HCT116 (cell line): ENCODE measurements around the gene POFUT2. TPM values are rescaled to one million over a fixed set of nuclear protein-coding genes. Genes with fewer than 3 reads are reported as not detected.

Experiments used
- ATAC-seq: fragments of 200-7000 bp; cut with Tn5 transposase; 2 replicates; pipeline ENCODE4 v1.9.1; 2020; ENCODE audit warnings: mild to moderate bottlenecking, moderate library complexity
- BruUV-seq: library from RNA; stranded (reverse); fragments of 400-500 nt; replicated peaks from 2 replicates; lab custom pipeline; 2021; lab: Mats Ljungman, UMichigan
- CTCF ChIA-PET: fragments of 300-600 bp; sonication (Branson Sonifier 250); formaldehyde crosslinking; loops from one replicate; lab custom pipeline; 2021; ENCODE audit warnings: antibody characterized with exemption; lab: Charles Lee
- POLR2A ChIA-PET: fragments of 300-600, 350-600 bp; sonication (Branson Sonifier 250); formaldehyde crosslinking; loops from one replicate; lab custom pipeline; 2021; ENCODE audit warnings: antibody characterized with exemption; lab: Charles Lee
- RAD21 ChIA-PET, 2 experiments: fragments of 300-600 bp; sonication (Branson Sonifier 250); formaldehyde crosslinking; loops; one replicate each; lab custom pipeline; 2023; ENCODE audit warnings: low total read pairs in 2 of 2; ENCODE audit not compliant: uncharacterized antibody in 2 of 2, unreplicated experiment in 2 of 2, low non-redundant PET in 1 of 2; lab: Charles Lee
- DNase-seq: peaks from one replicate; pipeline ENCODE4 v3.0.0-alpha.2; 2010; ENCODE audit warnings: low read depth, low spot score
- H2AFZ ChIP-seq: fragments of 200-600 bp; shearing (Covaris generic), sonication (generic); 2 replicates; pipeline ENCODE4 v1.6.1; 2017; ENCODE audit warnings: low read depth, mixed run types, mixed read lengths, antibody characterized with exemption, low read length; ENCODE audit not compliant: poor library complexity, severe bottlenecking
- H3K27ac ChIP-seq: 2 replicates; pipeline ENCODE4 v1.5.1; 2012; ENCODE audit warnings: low read depth, low read length
- H3K27me3 ChIP-seq: fragments of 200-600 bp; sonication (generic); 2 replicates; pipeline ENCODE4 v1.6.1; 2016; ENCODE audit warnings: mixed run types, low read length, mixed read lengths; ENCODE audit not compliant: insufficient read depth
- H3K36me3 ChIP-seq, 2 experiments: fragments of 200-500 bp in 1 of 2; fragments of 200-600 bp in 1 of 2; sonication (Bioruptor generic) in 1 of 2; sonication (generic) in 1 of 2; 2 replicates each; pipeline versions ENCODE4 v1.5.1 to v1.6.1; 2014 to 2016; ENCODE audit warnings: low read length in 2 of 2, inconsistent platforms in 1 of 2, mixed read lengths in 1 of 2, mixed run types in 1 of 2; ENCODE audit not compliant: insufficient read depth in 2 of 2, control insufficient read depth in 1 of 2
- H3K4me1 ChIP-seq, 2 experiments: fragments of 200-600 bp in 1 of 2; sonication (generic) in 1 of 2; 2 replicates each; pipeline versions ENCODE4 v1.5.1 to v1.6.1; 2012 to 2017; ENCODE audit warnings: low read length in 2 of 2, inconsistent platforms in 1 of 2, mild to moderate bottlenecking in 1 of 2, mixed read lengths in 1 of 2, mixed run types in 1 of 2, moderate library complexity in 1 of 2; ENCODE audit not compliant: insufficient read depth in 2 of 2, control insufficient read depth in 1 of 2
- H3K4me2 ChIP-seq: fragments of 200-600 bp; sonication (generic); 2 replicates; pipeline ENCODE4 v1.6.1; 2017; ENCODE audit warnings: mixed run types, low read length, mixed read lengths
- H3K4me3 ChIP-seq, 2 experiments: fragments of 200-600 bp in 1 of 2; sonication (generic) in 1 of 2; replicated peaks in 1 of 2; 2 replicates each; pipeline ENCODE4 v1.5.1; 2011 to 2016; ENCODE audit warnings: low read length in 2 of 2, control low read depth in 1 of 2, low read depth in 1 of 2, mild to moderate bottlenecking in 1 of 2, mixed read lengths in 1 of 2, mixed run types in 1 of 2
- H3K79me2 ChIP-seq: fragments of 200-600 bp; sonication (generic); 2 replicates; pipeline ENCODE4 v1.6.1; 2017; ENCODE audit warnings: mild to moderate bottlenecking, mixed run types, low read length, moderate library complexity, mixed read lengths; ENCODE audit not compliant: insufficient read depth
- H3K9ac ChIP-seq: fragments of 200-600 bp; sonication (generic); 2 replicates; pipeline ENCODE4 v1.6.1; 2016; ENCODE audit warnings: low read length, mixed read lengths
- H3K9me2 ChIP-seq: fragments of 200-600 bp; sonication (generic), shearing (Covaris generic); 2 replicates; pipeline ENCODE4 v1.6.1; 2017; ENCODE audit warnings: mixed run types, mild to moderate bottlenecking, moderate library complexity; ENCODE audit not compliant: insufficient read depth
- H3K9me3 ChIP-seq, 2 experiments: fragments of 200-500 bp in 1 of 2; fragments of 200-600 bp in 1 of 2; sonication (Bioruptor generic) in 1 of 2; sonication (generic) in 1 of 2; 2 replicates each; pipeline ENCODE4 v1.6.1; 2014 to 2017; ENCODE audit warnings: low read length in 2 of 2, mixed read lengths in 2 of 2, inconsistent platforms in 1 of 2, low read depth in 1 of 2, mild to moderate bottlenecking in 1 of 2, mixed run types in 1 of 2, moderate library complexity in 1 of 2; ENCODE audit not compliant: control insufficient read depth in 1 of 2, insufficient read depth in 1 of 2
- H4K20me1 ChIP-seq: fragments of 200-600 bp; sonication (generic), shearing (Covaris generic); 2 replicates; pipeline ENCODE4 v1.6.1; 2017; ENCODE audit warnings: mixed run types, mild to moderate bottlenecking, moderate library complexity; ENCODE audit not compliant: insufficient read depth
- EZH2 ChIP-seq: fragments of 200-600 bp; sonication (generic); IDR thresholded peaks from 2 replicates; pipeline ENCODE4 v1.6.1; 2017; ENCODE audit warnings: antibody characterized with exemption, mixed run types
- SRF ChIP-seq: IDR thresholded peaks from 2 replicates; pipeline ENCODE4 v1.6.1; 2012; ENCODE audit warnings: low read depth
- intact Hi-C: fragments of 100-400 bp; cut with micrococcal nuclease; formaldehyde crosslinking; loops from 2 replicates; pipeline ENCODE4 v1.10.0; 2022
- total RNA-seq: library from RNA; stranded (reverse); gene quantifications from one replicate; pipeline ENCODE4 v1.2.1, GENCODE V29; 2021; ENCODE audit not compliant: unreplicated experiment
- TF ChIP-seq, protein P1 (sequence below): IDR thresholded peaks from 2 replicates; pipeline ENCODE4 v1.6.1; 2012; ENCODE audit warnings: low read depth

Gene POFUT2
- total RNA-seq, 1 experiment from 2014 or later = 20.5 TPM

DNA sequence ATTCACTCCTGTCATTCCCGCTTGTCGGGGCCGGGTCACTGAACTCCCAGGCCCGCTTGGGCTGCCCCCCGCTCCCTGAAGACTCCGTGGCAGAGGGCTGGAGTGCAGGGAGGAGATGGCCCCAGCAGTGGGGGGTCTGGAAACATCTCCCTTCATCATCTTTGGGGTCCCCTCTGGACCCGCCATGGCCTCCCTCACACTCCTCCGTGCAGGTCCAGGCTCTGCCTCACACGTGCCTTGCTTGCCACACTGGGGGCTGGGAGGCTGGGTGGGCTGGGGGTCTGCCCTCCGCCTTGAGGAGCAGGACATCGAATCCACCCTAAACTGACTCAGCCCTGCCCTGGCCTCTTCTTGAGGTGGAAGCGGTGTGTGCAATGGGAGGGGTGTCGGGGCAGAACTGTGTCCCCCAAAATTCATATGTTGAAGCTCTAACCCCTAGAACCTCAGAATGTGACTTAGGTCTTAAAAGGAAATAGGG, 35.2 kb downstream of the POFUT2 start:
- intact Hi-C loops = no loop called here
- no peak overlapping the region for H3K27ac ChIP-seq
- no peaks in the 10 kb centered on the region for H3K79me2 ChIP-seq
- H3K4me1 ChIP-seq = peaks cover 4 to 16% of the 10 kb centered on the region in 2 experiments; a peak in 2 of 4 replicates
- CTCF ChIA-PET = no interaction called here
- POLR2A ChIA-PET = no interaction called here
- RAD21 ChIA-PET = no interaction called here
- H3K36me3 ChIP-seq = no peaks in the 10 kb centered on the region
- no peak overlapping the region for H3K4me2 ChIP-seq
- no peak overlapping the region for H3K9ac ChIP-seq
- no peaks in the 10 kb centered on the region for H3K9me3 ChIP-seq
- H3K4me3 ChIP-seq = no peak overlapping the region
- no TSS peak for BruUV-seq
- H3K9me2 ChIP-seq = no peaks in the 10 kb centered on the region
- no peak for TF ChIP-seq SRF
- H2AFZ ChIP-seq = no peak overlapping the region
- ATAC-seq = no peak
- DNase-seq = no peak
- H4K20me1 ChIP-seq = no peaks in the 10 kb centered on the region
- no peaks in the 10 kb centered on the region for H3K27me3 ChIP-seq

DNA sequence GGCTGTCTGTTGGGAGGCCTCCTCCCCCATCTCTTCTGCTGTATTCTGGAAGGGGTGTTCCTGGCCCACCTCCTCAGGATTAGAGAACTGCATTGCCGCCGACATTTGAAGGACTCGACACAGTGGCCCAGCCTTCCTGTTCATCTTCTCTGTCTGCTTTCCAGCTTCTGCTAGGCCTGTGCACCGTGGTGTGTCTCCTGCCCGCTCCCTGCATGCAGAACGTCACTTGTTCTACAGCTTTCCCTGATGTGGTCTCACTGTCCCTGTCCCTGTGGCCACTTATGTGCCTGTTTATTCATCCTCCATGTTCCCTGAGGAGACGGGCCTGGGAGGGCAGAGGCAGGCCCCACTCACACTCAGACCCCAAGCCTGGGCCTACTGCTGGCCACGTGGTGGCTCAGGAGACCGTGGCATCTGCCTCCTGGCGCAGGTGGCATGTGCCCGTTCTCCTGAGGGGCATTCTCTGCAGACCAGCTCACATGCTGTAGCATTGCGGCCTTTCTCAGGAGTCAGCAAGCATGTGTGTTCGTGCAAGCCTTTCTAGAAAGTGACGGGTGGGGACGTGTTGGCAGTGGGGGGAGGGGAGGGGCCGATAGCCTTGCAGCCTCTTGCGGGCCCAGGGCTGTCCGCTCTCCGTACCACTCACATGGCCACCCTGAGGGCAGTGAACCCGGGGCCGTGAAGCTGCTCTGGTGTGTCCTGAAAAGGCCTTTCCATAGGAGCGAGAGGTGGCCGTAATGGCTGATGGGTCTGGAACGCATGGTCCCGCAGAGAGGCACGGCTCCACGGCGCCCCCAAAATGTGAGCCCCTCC, 35.9 kb downstream of the POFUT2 start:
- no peak overlapping the region for H3K9ac ChIP-seq
- H3K36me3 ChIP-seq = no peaks in the 10 kb centered on the region
- H3K9me3 ChIP-seq = no peaks in the 10 kb centered on the region
- ChIA-PET CTCF (no interaction called here), POLR2A (no interaction called here), RAD21 (no interaction called here)
- H4K20me1 ChIP-seq = no peaks in the 10 kb centered on the region
- no peak overlapping the region for H3K4me2 ChIP-seq
- no peak for ATAC-seq
- no peak for DNase-seq
- H2AFZ ChIP-seq = no peak overlapping the region
- H3K4me1 ChIP-seq = peaks cover 4 to 16% of the 10 kb centered on the region in 2 experiments; a peak in 2 of 4 replicates
- intact Hi-C loops = no loop called here
- no TSS peak for BruUV-seq
- no peaks in the 10 kb centered on the region for H3K9me2 ChIP-seq
- H3K79me2 ChIP-seq = no peaks in the 10 kb centered on the region
- TF ChIP-seq EZH2 = no peak
- TF ChIP-seq, protein P1, sequence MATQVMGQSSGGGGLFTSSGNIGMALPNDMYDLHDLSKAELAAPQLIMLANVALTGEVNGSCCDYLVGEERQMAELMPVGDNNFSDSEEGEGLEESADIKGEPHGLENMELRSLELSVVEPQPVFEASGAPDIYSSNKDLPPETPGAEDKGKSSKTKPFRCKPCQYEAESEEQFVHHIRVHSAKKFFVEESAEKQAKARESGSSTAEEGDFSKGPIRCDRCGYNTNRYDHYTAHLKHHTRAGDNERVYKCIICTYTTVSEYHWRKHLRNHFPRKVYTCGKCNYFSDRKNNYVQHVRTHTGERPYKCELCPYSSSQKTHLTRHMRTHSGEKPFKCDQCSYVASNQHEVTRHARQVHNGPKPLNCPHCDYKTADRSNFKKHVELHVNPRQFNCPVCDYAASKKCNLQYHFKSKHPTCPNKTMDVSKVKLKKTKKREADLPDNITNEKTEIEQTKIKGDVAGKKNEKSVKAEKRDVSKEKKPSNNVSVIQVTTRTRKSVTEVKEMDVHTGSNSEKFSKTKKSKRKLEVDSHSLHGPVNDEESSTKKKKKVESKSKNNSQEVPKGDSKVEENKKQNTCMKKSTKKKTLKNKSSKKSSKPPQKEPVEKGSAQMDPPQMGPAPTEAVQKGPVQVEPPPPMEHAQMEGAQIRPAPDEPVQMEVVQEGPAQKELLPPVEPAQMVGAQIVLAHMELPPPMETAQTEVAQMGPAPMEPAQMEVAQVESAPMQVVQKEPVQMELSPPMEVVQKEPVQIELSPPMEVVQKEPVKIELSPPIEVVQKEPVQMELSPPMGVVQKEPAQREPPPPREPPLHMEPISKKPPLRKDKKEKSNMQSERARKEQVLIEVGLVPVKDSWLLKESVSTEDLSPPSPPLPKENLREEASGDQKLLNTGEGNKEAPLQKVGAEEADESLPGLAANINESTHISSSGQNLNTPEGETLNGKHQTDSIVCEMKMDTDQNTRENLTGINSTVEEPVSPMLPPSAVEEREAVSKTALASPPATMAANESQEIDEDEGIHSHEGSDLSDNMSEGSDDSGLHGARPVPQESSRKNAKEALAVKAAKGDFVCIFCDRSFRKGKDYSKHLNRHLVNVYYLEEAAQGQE = no peak
- TF ChIP-seq, all 23 proteins: peak for 0
- Histone ChIP-seq H3K4me3 (no peak overlapping the region), H3K27me3 (no peaks in the 10 kb centered on the region), H3K27ac (no peak overlapping the region)
